Measurements from ENCODE around the gene RBCK1. TPM values are rescaled to one million over a fixed set of nuclear protein-coding genes. Genes with fewer than 3 reads are reported as not detected.

Gene RBCK1
- polyA plus RNA-seq: 100 to 1,000 TPM; 110 to 131 (median 126) TPM

- Mint-ChIP-seq H3K27ac (peak within 1 kb of the TSS; percentile 86 to 97 (median 93)), H3K9me3 (no peaks in the 10 kb centered on the region), H3K4me1 (peaks cover 48 to 56% of the 10 kb centered on the region in 2 donors), H3K27me3 (ENCODE audit: low read depth in 3 of 3) (peaks cover 7 to 18% (median 14%) of the 10 kb centered on the region in 3 donors), H3K36me3 (peaks cover 3 to 14% (median 10%) of the 10 kb centered on the region in 3 donors), H3K4me3 (peak within 1 kb of the TSS; percentile 91 to 95 (median 92))
- peak; percentile 93 to 94 (median 94) for DNase-seq
These were observed at the start of gene RBCK1 for GRCh38 chr20:407953-408842. RBCK1 (plus strand) TSS chr20:408299; CDS start chr20:408758, 459 bp downstream.

DNA sequence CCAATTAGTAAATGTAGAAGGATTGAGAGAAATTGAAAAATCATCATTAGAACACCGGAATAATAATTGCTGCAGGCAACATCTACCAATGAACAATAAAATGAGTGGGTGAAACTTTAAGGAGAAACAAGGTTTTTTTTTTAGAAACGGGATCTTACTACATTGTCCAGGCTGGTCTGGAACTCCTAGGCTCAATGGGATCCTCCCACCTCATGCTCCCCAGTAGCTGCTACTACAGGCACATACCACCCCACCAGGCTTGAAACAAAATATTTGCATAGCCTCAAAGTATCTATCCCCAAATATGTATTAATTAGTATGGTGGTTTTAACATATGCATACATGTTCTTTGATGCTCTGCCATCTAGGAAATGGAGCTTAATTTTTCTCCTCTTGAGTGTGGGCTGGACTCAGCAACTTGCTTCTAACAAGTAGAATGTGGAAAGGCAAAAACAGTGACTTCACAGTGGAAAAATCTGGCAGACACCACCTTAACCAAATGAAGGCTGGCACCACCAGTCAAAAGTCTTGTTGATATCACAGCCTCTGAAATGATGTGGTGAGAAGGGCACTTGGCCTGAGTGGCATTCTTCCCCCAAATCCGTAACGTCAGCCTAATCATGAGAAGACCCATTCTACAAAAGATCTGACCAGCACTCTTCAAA lies 49.1 kb upstream of the RBCK1 start:
- H3K27ac Mint-ChIP-seq: no peak overlapping the region
- peaks cover 0 to 2% of the 10 kb centered on the region in 2 donors for H3K4me1 Mint-ChIP-seq
- no peak overlapping the region for H3K4me3 Mint-ChIP-seq
- H3K9me3 Mint-ChIP-seq: no peaks in the 10 kb centered on the region
- no peaks in the 10 kb centered on the region for H3K36me3 Mint-ChIP-seq
- peaks cover 2 to 6% (median 5%) of the 10 kb centered on the region in 3 donors for H3K27me3 Mint-ChIP-seq (ENCODE audit: low read depth in 3 of 3)
- no peak for DNase-seq

- H3K27ac Mint-ChIP-seq: no peak overlapping the region
- H3K4me3 Mint-ChIP-seq: no peak overlapping the region
- no peaks in the 10 kb centered on the region for H3K9me3 Mint-ChIP-seq
- H3K4me1 Mint-ChIP-seq: no peaks in the 10 kb centered on the region
- H3K36me3 Mint-ChIP-seq: no peaks in the 10 kb centered on the region
- peaks cover 4 to 6% (median 5%) of the 10 kb centered on the region in 3 donors for H3K27me3 Mint-ChIP-seq (ENCODE audit: low read depth in 3 of 3)
- no peak for DNase-seq
These were observed 46.5 kb upstream of the RBCK1 start for GRCh38 chr20:361561-361960.

DNA sequence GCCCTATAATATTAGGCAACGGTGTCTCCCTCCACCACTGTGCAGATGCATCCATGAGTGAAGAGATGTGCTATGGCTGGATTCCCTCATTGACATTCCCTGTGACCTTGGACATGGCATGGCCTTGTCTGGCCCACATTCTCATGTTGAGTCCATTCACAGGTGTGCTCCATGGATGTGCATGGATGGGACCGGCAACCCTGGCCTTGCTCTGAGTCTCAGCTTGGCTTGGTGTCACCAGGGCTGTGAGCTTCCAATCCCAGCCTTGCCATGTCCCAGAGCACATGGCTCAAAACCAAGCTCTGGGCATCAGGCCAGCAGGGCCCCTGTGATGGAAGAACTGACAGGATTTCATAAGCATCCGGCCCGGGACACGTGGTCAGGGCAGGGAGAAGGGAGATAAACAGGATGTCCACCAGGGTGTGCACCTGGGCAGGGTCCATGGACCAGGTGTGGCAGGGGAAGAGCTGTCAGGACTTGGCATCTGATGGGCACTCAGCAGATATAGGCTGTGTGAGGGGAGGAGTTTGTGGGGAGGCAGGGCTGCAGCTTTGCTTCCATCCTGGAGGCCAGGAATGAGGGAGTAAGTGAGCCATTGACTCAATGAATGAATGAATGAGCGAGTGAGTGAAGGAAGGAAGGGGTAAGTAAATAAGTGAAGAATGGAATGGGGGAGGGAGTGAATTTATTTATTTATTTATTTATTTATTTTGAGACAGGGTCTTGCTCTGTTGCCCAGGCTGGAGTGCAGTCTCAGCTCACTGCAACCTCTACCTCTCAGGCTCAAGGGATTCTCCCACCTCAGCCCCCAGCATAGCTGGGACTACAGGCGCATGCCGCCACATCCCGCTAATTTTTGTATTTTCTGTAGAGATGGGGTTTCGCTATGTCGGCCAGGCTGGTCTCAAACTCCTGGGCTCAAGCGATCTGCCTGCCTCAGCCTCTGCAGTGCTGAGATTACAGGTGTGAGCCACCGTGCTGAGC lies 45.5 kb upstream of the RBCK1 start:
- Mint-ChIP-seq H3K36me3 (no peaks in the 10 kb centered on the region), H3K4me1 (no peaks in the 10 kb centered on the region), H3K9me3 (no peaks in the 10 kb centered on the region), H3K27ac (peak overlapping the region in 2 of 6 donors; percentile 7 to 14), H3K27me3 (ENCODE audit: low read depth in 3 of 3) (peaks cover 4 to 6% (median 5%) of the 10 kb centered on the region in 3 donors), H3K4me3 (no peak overlapping the region)
- peak in 1 of 3 donors; percentile 8 for DNase-seq

DNA sequence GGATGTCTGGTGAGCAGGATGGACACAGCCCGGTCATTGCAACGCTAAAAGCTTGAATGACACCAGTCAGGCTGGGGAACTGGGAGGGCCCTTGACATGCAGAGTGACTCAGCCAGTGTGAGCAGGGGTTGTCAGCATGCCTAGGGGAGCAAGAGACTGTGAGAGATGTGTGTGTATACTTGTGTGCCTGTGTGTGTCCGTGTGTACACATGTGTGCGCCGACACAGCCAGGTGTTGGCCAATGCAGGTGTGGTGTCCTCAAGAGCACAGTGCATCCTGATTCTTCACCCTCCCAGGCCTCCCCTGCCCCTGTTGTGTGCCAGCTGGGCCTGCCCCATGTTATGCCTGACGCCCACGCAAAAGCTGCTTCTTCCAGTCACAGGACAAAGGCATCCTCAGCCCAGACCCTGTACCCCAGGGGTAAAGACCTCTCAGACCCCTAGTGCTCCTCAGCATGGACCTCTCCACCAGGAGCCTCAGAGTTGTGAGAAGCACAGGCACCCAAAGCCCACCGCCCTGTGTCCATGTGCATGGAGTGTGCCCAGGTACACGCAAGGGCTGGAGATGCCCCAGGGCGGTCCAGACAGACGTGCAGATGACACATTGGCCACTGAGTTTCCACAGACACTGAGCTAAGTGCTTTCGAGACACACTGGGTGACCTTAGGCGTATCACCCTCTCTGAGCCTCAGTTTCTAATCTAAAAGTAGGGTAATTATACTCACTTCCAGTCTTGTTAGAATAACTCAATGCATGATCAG lies 44.6 kb upstream of the RBCK1 start:
- H3K9me3 Mint-ChIP-seq: no peaks in the 10 kb centered on the region
- DNase-seq: no peak
- peaks cover 4 to 6% (median 4%) of the 10 kb centered on the region in 3 donors for H3K27me3 Mint-ChIP-seq (ENCODE audit: low read depth in 3 of 3)
- H3K36me3 Mint-ChIP-seq: no peaks in the 10 kb centered on the region
- no peak overlapping the region for H3K4me3 Mint-ChIP-seq
- no peaks in the 10 kb centered on the region for H3K4me1 Mint-ChIP-seq
- no peak overlapping the region for H3K27ac Mint-ChIP-seq

- H3K27ac Mint-ChIP-seq: no peak overlapping the region
- no peak for DNase-seq
- no peaks in the 10 kb centered on the region for H3K4me1 Mint-ChIP-seq
- H3K36me3 Mint-ChIP-seq: peaks cover 0 to 3% (median 0%) of the 10 kb centered on the region in 3 donors
- H3K27me3 Mint-ChIP-seq (ENCODE audit: low read depth in 3 of 3): peaks cover 0 to 4% (median 2%) of the 10 kb centered on the region in 3 donors
- H3K9me3 Mint-ChIP-seq: no peaks in the 10 kb centered on the region
- H3K4me3 Mint-ChIP-seq: no peak overlapping the region
These were observed 42.9 kb upstream of the RBCK1 start for GRCh38 chr20:364905-365794.

DNA sequence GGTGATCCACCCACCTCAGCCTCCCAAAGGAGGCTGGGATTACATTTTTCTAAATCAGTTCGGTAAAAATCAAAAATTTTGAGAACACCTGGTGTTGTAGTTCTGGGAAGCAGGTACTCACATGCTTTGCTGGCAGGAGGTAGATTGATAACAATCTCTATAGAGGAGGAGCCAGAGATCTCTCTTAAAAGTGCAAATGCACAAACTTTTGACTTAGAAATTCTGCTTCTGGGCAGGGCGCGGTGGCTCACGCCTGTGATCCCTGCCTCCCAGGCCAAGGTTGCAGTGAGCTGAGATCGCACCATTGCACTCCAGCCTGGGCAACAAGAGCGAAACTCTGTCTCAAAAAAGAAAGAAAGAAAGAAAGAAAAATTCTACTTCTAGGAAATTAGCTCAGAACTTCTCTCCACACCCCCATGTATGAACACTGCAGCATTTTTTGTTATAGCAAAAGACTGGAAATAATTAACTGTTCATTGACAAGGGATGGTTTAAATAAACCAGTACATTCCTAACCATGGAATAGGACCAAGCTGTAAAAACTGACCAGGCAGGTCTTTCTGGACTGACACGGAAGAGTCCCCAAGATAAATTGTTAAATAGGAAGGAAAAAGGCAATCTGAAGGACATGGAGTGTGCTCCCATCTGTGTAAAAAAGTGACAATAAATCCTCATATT lies 41.9 kb upstream of the RBCK1 start:
- Mint-ChIP-seq H3K27me3 (ENCODE audit: low read depth in 3 of 3) (peaks cover 0 to 4% (median 2%) of the 10 kb centered on the region in 3 donors), H3K4me3 (no peak overlapping the region), H3K36me3 (peaks cover 0 to 3% (median 0%) of the 10 kb centered on the region in 3 donors), H3K9me3 (no peaks in the 10 kb centered on the region), H3K27ac (no peak overlapping the region), H3K4me1 (no peaks in the 10 kb centered on the region)
- DNase-seq: no peak

- peaks cover 0 to 4% (median 2%) of the 10 kb centered on the region in 3 donors for H3K27me3 Mint-ChIP-seq (ENCODE audit: low read depth in 3 of 3)
- H3K27ac Mint-ChIP-seq: no peak overlapping the region
- peaks cover 0 to 3% (median 0%) of the 10 kb centered on the region in 3 donors for H3K36me3 Mint-ChIP-seq
- H3K4me3 Mint-ChIP-seq: no peak overlapping the region
- DNase-seq: no peak
- H3K9me3 Mint-ChIP-seq: no peaks in the 10 kb centered on the region
- no peaks in the 10 kb centered on the region for H3K4me1 Mint-ChIP-seq
These were observed 41.2 kb upstream of the RBCK1 start for GRCh38 chr20:366719-367485.

DNA sequence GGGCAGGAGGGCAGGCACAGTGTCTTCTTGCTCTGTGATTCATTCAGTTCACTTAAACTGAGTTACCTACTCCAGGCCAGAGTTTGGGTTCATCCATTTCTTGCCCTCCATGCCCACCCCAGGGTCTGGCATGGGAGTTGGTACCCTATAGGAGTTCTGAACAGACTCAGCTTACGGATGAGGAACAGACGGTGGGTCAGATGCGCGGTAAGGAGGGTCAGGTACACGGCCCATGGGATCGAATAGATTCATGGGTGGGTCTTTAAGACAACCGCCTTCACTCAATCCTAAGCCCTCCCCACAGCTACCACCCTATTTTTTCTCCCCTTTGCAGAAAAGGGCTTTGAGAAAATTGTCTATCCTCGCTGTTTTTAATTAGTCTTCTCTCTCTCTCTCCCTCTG lies 40.6 kb upstream of the RBCK1 start:
- Mint-ChIP-seq H3K27ac (no peak overlapping the region), H3K4me1 (peaks cover 0 to 1% of the 10 kb centered on the region in 2 donors)

DNA sequence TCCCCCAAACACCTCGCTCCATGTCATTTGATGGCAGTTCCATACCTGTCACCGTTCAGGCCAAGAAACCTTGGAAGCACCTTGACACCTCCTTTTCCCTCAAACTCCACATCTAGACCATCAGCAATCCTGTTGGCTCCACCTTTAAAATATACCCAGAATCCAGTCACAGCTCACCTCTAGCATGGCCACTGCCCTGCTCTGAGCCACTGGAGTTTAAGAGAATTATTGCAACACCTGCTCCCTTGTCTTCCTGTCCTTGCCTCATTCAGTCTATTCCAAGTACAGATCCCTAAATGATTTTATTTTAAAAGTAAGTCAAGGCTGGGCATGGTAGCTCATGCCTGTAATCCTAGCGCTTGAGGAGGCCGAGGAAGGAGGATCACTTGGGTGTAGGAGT lies 39.2 kb upstream of the RBCK1 start:
- no peak overlapping the region for H3K4me3 Mint-ChIP-seq
- peaks cover 0 to 4% (median 2%) of the 10 kb centered on the region in 3 donors for H3K27me3 Mint-ChIP-seq (ENCODE audit: low read depth in 3 of 3)
- H3K36me3 Mint-ChIP-seq: peaks cover 0 to 3% (median 0%) of the 10 kb centered on the region in 3 donors
- no peak overlapping the region for H3K27ac Mint-ChIP-seq
- no peaks in the 10 kb centered on the region for H3K9me3 Mint-ChIP-seq
- DNase-seq: no peak
- H3K4me1 Mint-ChIP-seq: peaks cover 0 to 2% of the 10 kb centered on the region in 2 donors

More for the DNA sequence above, 40.6 kb upstream of the RBCK1 start:
- Mint-ChIP-seq H3K27me3 (ENCODE audit: low read depth in 3 of 3) (peaks cover 0 to 4% (median 2%) of the 10 kb centered on the region in 3 donors), H3K4me3 (no peak overlapping the region), H3K36me3 (peaks cover 0 to 3% (median 0%) of the 10 kb centered on the region in 3 donors), H3K9me3 (no peaks in the 10 kb centered on the region)
- no peak for DNase-seq

GRCh38 chr20:370151-370600 lies 37.9 kb upstream of the RBCK1 start:
- peaks cover 0 to 3% (median 0%) of the 10 kb centered on the region in 3 donors for H3K36me3 Mint-ChIP-seq
- no peak overlapping the region for H3K4me3 Mint-ChIP-seq
- peaks cover 0 to 3% (median under 1%) of the 10 kb centered on the region in 3 donors for H3K27me3 Mint-ChIP-seq (ENCODE audit: low read depth in 3 of 3)
- H3K9me3 Mint-ChIP-seq: no peaks in the 10 kb centered on the region
- DNase-seq: no peak
- peak overlapping the region in 1 of 6 donors; percentile 13 for H3K27ac Mint-ChIP-seq
- H3K4me1 Mint-ChIP-seq: peaks cover 0 to 2% of the 10 kb centered on the region in 2 donors
